Stromal cell of bone marrow (primary cell): ENCODE results near the gene SLC25A33.
"Not testable (repeated sequence)": the region's sequence is repeated elsewhere in the genome, so short reads cannot be mapped to it uniquely, and the experiment has no call there.

Experiments used
- DNase-seq: peaks from one replicate; pipeline ENCODE4 v3.0.0-alpha.2; 2012; ENCODE audit warnings: low read depth

Gene SLC25A33

GRCh38 chr1:9625030-9625429 is 85.8 kb downstream of the SLC25A33 start:
- not testable (repeated sequence) for DNase-seq

DNA sequence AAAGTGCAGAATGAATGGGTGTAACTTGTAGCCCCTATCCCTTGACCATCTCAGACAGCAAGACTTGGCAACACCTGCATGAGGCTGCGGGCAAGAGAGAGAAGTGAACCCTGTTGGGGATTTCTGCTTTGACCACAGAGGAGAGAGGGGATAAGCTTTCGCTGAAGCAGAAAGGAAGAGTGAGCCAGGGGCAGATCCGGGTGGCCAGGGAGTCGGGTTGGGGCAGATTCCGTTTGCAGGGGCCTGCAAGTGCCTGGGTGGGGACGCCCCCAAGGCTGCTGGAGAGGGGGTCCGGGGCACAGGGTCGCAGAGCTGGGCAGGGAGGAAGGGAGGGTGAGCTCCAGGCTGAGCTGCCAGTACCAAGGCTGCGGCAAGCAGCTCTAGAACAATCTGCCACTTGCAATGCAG is 86.9 kb downstream of the SLC25A33 start:
- no peak for DNase-seq

GRCh38 chr1:9628541-9629444 is 89.5 kb downstream of the SLC25A33 start:
- DNase-seq, result no peak

- DNase-seq, result no peak
Observed at GRCh38 chr1:9629445-9630201, 90.4 kb downstream of the SLC25A33 start.

- no peak for DNase-seq
Observed at GRCh38 chr1:9630331-9631111, 91.3 kb downstream of the SLC25A33 start.

GRCh38 chr1:9631613-9632012 is 92.3 kb downstream of the SLC25A33 start:
- no peak for DNase-seq

DNA sequence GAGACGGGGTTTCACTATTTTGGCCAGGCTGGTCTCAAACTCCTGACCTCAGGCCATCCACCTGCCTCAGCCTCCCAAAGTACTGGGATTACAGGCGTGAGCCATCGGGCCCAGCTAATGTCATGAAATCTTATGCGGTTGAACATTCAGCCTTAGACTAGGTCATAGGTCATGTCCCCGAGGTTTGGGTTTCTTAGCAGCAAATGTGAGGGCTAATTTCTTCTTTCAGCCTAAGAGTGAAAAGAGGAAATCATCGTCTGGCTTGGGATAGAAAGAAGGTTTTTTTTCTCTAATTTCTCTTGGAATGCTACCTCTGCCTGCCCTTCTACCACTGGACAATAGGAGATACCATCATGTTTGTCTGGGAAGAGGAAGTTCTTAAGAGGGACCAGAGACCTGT is 94.2 kb downstream of the SLC25A33 start:
- DNase-seq, result no peak

DNA sequence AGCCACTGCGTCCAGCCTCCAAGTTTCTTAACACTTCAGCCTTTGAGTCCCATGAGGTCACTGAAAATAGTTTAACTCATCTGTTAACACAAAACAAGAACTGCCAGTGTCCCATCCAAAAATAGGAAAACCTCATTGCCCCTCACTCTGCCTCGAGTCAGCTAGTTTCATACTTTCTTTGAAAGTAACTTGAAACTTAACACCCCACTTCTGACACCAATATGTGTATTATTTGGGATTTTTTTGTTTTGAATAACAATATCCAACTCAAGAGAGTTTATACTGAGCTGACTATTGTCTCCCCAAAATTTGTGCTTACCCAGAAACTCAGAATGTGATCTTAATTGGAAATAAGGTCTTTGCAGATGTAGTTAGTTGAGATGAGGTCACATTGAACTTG is 95.3 kb downstream of the SLC25A33 start:
- DNase-seq, result no peak
